ENCODE results near the gene CDK5RAP2.

- TF ChIP-seq CTCF (IDR thresholded peaks at IDR 0.05 in 4 of 5, conservative IDR thresholded peaks at IDR 0.05 in 1 of 5) (no peak), POLR2A (IDR thresholded peaks at IDR 0.05) (no peak)
These were observed 196.4 kb downstream of the CDK5RAP2 start for GRCh38 chr9:120383611-120383998.
